ENCODE results near the gene SLC28A1.

DNA sequence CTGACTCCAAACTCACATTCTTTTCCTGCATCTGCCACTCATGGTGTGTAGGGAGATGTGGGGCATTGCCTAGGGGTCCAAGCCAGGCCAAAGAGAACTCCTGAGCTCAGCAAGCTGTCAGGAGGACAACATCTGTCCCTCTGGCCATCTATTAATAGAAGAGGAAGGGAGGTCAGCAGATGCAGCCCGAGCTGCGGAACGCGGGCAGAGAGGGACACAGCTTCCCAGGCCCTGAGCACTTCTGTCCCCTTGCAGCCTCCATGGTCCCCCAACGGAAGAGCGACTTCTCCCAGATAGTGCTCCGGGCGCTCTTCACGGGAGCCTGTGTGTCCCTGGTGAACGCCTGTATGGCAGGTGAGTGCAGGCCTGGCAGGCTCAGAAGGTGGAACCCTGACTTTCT lies 59.8 kb downstream of the SLC28A1 start:
- TF ChIP-seq, protein P1, sequence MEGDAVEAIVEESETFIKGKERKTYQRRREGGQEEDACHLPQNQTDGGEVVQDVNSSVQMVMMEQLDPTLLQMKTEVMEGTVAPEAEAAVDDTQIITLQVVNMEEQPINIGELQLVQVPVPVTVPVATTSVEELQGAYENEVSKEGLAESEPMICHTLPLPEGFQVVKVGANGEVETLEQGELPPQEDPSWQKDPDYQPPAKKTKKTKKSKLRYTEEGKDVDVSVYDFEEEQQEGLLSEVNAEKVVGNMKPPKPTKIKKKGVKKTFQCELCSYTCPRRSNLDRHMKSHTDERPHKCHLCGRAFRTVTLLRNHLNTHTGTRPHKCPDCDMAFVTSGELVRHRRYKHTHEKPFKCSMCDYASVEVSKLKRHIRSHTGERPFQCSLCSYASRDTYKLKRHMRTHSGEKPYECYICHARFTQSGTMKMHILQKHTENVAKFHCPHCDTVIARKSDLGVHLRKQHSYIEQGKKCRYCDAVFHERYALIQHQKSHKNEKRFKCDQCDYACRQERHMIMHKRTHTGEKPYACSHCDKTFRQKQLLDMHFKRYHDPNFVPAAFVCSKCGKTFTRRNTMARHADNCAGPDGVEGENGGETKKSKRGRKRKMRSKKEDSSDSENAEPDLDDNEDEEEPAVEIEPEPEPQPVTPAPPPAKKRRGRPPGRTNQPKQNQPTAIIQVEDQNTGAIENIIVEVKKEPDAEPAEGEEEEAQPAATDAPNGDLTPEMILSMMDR (IDR thresholded peaks at IDR 0.05; ENCODE audit: insufficient read depth, low read length, poor library complexity, severe bottlenecking) = no peak
- no peak for TF ChIP-seq EZH2phosphoT487 (conservative IDR thresholded peaks at IDR 0.05; ENCODE audit: low read length)

All from SU-DHL-6 (cell line).